ENCODE data around the gene FSTL4. TPM values are rescaled to one million over a fixed set of nuclear protein-coding genes. Genes with fewer than 3 reads are reported as not detected.
A peak's percentile ranks its signal among the peaks of the same experiment; 100 is the strongest.
"Not testable (repeated sequence)": the region's sequence is repeated elsewhere in the genome, so short reads cannot be mapped to it uniquely, and the experiment has no call there.

FSTL4 gene
- total RNA-seq, 1 donor from 2014 or later, result 59.8 TPM

DNA sequence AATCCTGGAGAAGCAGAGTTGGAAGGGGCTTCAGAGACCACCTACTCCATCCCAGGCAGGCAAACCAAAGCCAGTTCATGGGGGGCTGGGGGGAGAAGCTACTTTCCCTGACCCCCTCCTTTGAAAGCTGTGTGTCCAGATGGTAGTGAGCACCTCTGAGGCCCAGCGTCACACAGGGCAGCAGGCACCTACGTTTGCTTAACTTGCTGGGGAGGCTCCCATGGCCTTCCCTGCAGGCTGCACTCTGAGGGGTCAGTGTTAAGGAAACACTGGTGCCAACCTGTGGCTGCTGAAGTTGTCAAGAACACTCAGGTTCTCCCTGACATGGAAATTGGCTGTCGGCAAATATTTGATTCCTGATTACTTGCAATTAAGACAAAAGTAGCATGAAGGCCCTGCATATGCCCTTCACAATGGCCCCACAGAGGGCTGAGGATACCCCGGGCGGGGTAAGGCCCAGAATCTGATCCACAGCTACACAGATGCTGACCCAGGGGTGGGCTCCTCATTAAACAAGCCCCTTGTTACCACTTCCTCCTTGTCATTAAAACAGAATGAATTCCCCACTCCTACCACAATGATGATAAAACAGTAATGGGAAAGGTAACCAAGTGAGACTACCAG, 208.5 kb downstream of the FSTL4 start:
- DNase-seq (ENCODE audit: low spot score), result no peak

DNA sequence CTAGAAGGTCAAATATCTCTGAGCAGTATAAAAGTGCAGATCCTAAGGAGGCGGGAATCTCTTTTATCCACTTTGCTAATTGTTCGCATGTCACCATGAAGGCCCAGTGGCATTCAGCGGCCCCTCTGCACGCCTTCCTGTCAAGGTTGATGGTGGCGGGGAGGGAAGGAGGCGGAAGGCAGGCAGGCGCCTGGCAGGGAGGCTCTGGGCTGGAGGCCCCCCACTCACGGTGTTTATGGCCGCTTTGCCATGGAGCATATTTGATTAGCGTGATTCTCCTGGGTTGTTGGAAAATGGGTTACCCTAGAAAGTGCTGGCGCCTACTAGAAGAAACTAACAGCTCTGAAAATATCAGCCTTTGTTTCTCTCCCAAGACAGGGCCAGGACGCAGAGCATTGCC, 209.6 kb downstream of the FSTL4 start:
- DNase-seq (ENCODE audit: low spot score), result no peak

DNA sequence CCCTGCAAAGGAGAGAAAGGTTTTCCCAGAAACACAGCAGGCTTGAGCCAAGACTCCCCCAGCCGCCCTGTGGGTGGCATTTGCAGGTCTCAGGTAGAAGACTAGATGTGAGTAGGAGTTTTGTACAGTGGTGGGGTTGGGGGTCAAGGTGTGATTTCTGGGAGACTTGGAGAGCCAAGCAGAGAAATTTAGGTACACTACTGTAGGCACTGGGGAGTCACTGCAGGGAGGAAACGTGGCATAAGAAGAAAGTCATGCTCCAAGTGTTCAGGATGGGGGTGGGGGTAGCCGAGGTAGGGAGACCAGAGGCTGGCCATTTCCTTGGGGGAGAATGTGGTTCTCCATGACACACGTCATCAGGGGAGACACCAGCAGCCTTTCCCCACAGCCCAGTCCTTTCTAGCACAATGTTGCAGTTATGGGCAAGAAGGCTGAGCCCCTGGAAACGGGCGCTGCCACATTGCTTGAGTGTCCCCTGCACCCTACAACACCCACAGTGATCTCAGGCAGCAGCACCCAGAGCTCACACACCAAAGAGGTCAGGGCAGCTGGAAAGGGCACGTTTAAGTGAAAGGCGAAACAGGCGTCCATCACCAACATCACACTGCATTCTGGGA, 210.5 kb downstream of the FSTL4 start:
- no peak for DNase-seq (ENCODE audit: low spot score)

GRCh38 chr5:133400831-133401351, 211.4 kb downstream of the FSTL4 start:
- no peak for DNase-seq (ENCODE audit: low spot score)

DNA sequence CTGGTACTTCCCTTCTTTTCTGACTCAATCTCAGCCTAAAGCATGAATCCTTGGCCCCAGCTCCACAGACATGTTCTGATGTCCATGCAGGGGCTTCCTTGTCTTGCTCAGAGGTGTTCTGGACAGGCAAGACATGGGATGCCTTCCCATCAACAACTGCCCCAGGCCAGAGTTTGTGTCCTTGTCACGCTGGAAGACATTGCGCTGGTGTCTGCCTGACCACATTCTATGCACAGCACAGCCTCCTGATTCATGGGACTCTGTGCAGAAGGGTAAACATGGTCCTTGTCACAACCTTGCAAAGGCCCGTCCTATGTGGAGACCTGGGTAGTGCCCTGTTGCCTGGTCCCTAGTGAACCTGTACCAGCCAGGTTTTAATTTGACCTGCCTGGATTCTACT, 212.2 kb downstream of the FSTL4 start:
- no peak for DNase-seq (ENCODE audit: low spot score)

- no peak for DNase-seq (ENCODE audit: low spot score)
Observed at GRCh38 chr5:133399247-133399891, 213.0 kb downstream of the FSTL4 start.

DNA sequence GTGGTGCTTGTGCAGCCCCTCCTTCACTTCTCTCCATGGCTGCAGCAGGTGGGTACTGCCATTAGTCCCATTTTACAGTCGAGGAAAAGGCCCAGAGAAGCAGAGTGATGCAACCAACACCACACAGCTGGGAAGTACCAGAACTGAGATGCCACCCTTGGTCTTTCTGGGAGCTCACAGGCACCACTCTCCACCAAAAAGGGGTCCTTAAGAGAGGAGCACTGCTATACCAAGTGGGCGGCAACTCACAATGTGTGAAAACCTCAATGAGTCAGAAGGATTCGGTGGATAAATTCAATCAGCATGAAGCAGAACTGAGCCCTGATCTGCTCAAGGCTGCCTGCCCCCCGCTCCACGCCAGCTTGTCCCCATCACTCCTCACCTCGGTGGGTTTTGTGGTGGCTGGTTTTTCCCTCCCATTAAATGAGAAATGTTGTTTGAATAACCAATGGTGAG, 213.7 kb downstream of the FSTL4 start:
- DNase-seq (ENCODE audit: low spot score), result no peak

- no peak for DNase-seq (ENCODE audit: low spot score)
Observed at GRCh38 chr5:133397990-133398645, 214.2 kb downstream of the FSTL4 start.

DNA sequence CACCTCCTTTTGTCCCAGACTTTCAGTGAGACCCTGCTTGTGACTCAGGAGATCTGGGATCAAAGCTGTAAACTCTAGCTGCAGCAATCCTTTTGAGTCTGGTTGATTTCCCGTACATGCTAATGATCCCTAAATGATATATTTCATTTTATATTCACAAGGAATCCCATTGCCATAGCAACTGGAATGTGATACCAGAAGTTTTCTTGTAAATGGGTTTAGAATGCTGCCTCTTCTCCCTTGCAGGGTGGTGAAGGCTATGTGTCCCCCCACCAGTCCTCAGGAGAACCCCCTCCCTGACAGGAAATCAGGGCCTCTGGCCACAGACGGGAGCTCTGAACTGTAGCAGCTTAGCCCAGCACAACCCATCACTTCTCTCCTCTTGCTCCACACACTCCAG, 215.0 kb downstream of the FSTL4 start:
- DNase-seq (ENCODE audit: low spot score), result no peak

DNA sequence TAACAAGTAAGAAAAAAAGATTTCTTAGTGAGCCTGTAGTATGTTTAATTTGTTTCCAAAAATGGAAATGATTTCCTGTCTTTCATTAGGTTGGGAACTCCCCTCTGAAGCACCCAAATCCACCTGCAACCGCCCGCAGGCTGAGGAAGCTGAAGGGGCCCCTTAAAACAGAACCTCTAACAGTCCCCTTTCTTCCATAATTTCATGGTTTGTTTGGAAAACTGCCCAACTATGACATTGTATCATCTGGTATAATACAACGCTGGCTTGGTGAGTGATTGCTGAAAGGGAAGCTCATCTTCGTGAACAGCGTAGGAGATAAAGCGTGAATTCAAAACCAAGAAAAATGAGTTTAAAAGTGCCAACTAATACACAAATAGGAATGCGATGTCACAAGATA, 215.5 kb downstream of the FSTL4 start:
- no peak for DNase-seq (ENCODE audit: low spot score)

DNA sequence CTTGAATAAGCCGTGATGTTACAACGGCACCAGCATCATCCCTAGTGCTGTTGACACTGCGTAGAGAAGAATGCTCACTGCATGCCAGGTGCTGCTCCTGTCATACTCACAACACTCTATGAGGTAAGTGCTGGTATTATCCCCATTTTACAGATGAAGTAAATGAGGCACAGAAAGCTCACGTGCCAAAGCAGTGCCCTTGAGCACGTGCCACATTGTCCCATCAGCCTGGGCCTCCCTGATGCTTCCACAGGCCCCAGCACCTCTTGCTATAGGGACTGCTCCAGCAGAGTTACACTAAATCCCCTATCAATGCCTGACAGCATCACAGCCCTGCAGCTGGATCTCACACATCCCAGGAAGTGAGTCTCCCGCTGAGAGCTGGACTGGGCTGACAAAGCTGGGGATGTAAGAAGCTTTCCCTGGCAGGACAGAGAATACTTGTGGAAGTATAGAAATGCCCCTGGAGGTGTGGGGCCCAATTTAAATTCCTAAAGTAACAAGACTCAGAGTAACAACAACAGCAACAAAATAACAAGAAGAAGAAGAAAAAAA, 216.1 kb downstream of the FSTL4 start:
- no peak for DNase-seq (ENCODE audit: low spot score)

- not testable (repeated sequence) for DNase-seq (ENCODE audit: low spot score)
Observed at GRCh38 chr5:133395207-133395606, 217.1 kb downstream of the FSTL4 start.

- not testable (repeated sequence) for DNase-seq (ENCODE audit: low spot score)
Observed at GRCh38 chr5:133394477-133394817, 217.9 kb downstream of the FSTL4 start.

GRCh38 chr5:133393776-133394476, 218.4 kb downstream of the FSTL4 start:
- no peak for DNase-seq (ENCODE audit: low spot score)

DNA sequence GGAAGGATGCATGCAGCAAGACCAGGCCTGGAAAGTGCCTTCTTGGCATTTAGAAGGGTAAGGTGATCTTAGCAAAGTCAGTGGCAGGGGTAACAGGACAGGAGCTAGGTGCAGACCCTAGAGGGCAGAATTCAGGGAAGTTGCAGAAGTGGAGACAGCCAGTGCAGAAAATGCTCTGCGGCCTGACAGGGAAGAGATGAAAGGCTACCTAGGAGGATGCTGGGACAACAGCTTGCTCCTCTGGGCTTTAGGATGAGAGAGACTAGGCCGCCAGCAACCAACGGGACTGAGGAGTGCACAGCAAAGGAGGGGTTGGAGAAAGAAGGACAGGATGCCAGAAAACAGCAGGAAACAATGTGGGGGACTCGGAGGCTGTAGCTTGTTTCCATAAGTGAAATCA, 219.9 kb downstream of the FSTL4 start:
- DNase-seq (ENCODE audit: low spot score), result no peak

DNA sequence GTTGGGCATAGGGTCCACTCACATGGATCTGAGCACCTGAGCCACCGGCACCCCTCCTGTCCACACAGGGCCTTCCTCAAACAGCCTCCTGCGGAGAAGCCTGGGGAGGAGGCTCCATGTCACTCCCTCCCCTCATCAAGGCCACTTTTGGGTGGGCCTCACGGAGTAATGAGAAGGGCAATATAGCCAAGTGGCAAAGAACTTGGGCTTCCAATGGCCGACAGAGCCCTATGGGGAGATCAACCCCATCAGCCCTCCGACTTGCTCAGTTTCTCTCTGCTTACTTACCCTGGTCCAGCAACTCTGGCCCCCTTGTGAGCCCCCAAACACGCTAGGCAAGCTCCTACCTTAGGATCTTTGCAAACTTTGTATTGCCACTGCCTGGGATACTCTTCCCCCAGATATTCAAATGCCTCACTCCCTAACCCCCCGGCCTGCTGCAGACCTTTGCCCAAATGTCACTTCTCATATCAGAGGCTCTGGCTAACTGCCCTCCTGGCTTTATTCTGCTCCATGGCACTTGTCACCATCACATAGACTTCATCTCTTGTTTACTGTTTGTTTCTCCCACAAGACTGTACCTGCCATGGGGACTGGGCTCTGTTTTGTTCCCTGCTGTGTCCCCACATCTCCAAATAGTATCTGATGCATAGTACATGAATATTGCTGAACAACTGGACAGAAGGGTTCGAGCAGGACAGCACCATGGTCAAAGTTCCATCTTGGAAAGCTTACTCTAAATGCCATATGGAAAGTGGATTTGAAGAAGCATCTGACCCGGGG, 220.8 kb downstream of the FSTL4 start:
- DNase-seq (ENCODE audit: low spot score), result no peak

DNA sequence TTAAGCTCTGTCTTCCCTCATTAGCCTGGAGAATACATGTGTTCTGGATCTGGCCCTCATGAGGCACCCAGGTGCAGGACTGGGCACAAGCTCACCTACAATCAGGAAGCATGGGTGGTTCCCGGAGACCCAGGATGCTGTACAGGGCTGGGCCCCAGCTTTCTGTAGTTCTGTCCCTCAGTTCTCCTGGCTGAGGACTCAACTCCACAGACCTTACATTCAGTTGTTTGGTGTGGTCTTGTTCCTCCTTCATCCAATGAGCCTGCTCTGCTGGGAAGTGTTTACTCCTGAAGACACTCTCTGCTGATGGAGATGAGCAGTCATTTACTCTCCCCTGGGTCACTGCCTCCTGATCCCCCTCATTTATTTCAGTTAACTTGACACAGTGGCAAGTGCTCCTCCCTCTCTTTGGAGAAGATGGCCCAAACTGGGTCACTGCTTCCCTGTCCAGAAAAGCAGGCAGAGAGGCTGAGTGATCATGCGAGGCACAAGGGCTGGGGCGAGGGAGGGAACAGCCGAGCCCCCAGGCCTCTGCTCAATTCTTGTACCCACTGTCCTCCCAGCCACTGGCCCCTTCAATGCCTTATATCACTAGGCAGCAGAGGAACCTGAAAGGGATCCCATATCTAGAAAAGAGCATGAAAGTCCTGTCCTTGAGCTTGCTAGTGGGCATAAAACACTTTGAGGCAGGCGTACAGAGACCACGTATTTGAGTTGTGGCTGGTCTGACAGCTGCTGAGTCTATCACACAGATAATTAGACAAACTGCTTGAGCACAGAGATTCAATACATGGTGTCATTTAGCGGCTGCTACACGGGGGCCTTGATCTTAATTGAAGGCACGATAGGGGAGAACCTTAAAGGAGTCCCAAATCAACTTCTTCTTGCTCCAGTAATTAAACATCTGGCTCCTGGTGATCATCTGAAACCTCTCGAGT, 221.7 kb downstream of the FSTL4 start:
- DNase-seq (ENCODE audit: low spot score), result no peak

- DNase-seq (ENCODE audit: low spot score), result peak; percentile 47
Observed at GRCh38 chr5:133389066-133389590, 223.2 kb downstream of the FSTL4 start.

DNA sequence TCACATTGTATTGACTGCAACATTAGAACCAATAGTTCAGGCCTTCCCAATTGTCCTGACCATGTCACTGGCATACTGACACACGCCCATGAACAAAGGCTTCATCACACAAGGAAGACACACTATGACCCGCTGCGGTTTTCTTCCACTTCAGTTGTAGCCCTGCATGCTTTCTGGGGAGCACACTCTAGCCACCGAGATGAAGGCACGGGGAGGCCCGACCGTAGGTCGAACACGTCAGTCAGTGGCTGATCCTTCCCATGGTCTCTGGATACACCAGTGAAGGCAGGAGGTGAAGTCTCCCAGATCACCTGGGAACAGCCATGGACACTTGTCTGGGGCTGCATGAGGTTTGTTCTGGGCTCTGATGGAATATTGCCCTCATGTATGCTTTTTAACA, 224.7 kb downstream of the FSTL4 start:
- DNase-seq (ENCODE audit: low spot score), result peak; percentile 30

Data from ureter (tissue), 1 donor.